Measurements from ENCODE around the gene ACP7. TPM values are rescaled to one million over a fixed set of nuclear protein-coding genes. Genes with fewer than 3 reads are reported as not detected.

The ACP7 gene
- total and polyA plus RNA-seq, 2 donors (not counting 1 experiment from before 2014, with no cell fraction given), result not detected

DNA sequence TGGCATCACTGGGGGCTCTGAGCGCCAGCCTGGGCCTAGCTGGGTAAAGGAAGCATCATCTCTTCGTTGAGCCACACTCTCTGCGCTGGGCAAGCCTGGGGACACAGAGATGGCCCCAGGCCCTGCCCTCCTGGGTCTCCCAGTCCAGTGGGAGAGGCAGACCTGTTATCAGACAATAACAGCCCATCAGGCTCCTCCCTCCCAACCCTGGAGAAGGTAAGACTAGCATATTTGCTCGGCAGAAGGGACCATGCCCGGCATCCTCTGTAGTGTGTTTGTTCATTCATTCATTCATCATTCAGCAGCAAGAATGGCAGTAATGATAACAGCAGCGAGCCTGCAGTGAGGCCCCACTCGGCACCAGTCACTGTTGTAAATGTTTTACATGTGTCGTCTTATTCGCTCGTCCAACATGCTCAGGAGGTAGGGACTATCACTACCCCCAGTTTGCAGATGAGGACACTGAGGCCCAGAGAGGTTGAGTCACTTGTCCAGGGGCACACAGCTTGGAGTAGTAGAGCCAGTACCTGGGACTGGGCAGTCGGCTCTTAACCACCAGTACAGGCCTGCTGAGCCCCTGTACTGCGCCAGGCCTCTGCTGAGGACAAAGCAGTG, 74.6 kb downstream of the ACP7 start:
- DNase-seq (ENCODE audit: low read depth in 2 of 2), result no peak
- no peak overlapping the region for H3K4me2 ChIP-seq (ENCODE audit: extremely low read depth, insufficient read depth, low read length)
- no peaks in the 10 kb centered on the region for H3K4me1 ChIP-seq (ENCODE audit: control insufficient read depth, extremely low read depth, insufficient read depth, low read length)
- no peaks in the 10 kb centered on the region for H3K27me3 ChIP-seq (ENCODE audit: control insufficient read depth, insufficient read depth, low read length)
- H4K20me1 ChIP-seq (ENCODE audit: control insufficient read depth, extremely low read depth, insufficient read depth, low read length), result no peaks in the 10 kb centered on the region
- no peak overlapping the region for H3K4me3 ChIP-seq (replicated peaks in 1 of 4; ENCODE audit: control extremely low read depth in 1 of 4, insufficient read depth in 1 of 4, low read depth in 3 of 4, low read length in 4 of 4)
- no peak overlapping the region for H3K9ac ChIP-seq (ENCODE audit: insufficient read depth, low read length)
- H3K79me2 ChIP-seq (ENCODE audit: control insufficient read depth, insufficient read depth, low read length), result peaks cover 44% of the 10 kb centered on the region
- H2AFZ ChIP-seq (ENCODE audit: low read length), result no peak overlapping the region
- no peak for TF ChIP-seq EZH2 (IDR thresholded peaks at IDR 0.05; ENCODE audit: low read length, missing control alignments)
- TF ChIP-seq, protein P1, sequence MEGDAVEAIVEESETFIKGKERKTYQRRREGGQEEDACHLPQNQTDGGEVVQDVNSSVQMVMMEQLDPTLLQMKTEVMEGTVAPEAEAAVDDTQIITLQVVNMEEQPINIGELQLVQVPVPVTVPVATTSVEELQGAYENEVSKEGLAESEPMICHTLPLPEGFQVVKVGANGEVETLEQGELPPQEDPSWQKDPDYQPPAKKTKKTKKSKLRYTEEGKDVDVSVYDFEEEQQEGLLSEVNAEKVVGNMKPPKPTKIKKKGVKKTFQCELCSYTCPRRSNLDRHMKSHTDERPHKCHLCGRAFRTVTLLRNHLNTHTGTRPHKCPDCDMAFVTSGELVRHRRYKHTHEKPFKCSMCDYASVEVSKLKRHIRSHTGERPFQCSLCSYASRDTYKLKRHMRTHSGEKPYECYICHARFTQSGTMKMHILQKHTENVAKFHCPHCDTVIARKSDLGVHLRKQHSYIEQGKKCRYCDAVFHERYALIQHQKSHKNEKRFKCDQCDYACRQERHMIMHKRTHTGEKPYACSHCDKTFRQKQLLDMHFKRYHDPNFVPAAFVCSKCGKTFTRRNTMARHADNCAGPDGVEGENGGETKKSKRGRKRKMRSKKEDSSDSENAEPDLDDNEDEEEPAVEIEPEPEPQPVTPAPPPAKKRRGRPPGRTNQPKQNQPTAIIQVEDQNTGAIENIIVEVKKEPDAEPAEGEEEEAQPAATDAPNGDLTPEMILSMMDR (conservative IDR thresholded peaks at IDR 0.05 in 1 of 2, IDR thresholded peaks at IDR 0.05 in 1 of 2; ENCODE audit: low read depth in 1 of 2, low read length in 2 of 2), result no peak
- no peaks in the 10 kb centered on the region for H3K9me3 ChIP-seq (ENCODE audit: control insufficient read depth, insufficient read depth, low read depth, low read length)
- peaks cover 2% of the 10 kb centered on the region for H3K36me3 ChIP-seq (ENCODE audit: control insufficient read depth, insufficient read depth, low read length)
- H3K27ac ChIP-seq (ENCODE audit: insufficient read depth, low read length), result no peak overlapping the region

GRCh38 chr19:39160523-39160861, 76.3 kb downstream of the ACP7 start:
- H3K27ac ChIP-seq (ENCODE audit: insufficient read depth, low read length), result peak overlapping the region; percentile 54
- H3K4me1 ChIP-seq (ENCODE audit: control insufficient read depth, extremely low read depth, insufficient read depth, low read length), result no peaks in the 10 kb centered on the region
- DNase-seq (ENCODE audit: low read depth in 2 of 2), result peak; percentile 64 to 73
- H3K27me3 ChIP-seq (ENCODE audit: control insufficient read depth, insufficient read depth, low read length), result no peaks in the 10 kb centered on the region
- H4K20me1 ChIP-seq (ENCODE audit: control insufficient read depth, extremely low read depth, insufficient read depth, low read length), result no peaks in the 10 kb centered on the region
- H3K9ac ChIP-seq (ENCODE audit: insufficient read depth, low read length), result no peak overlapping the region
- TF ChIP-seq EZH2 (IDR thresholded peaks at IDR 0.05; ENCODE audit: low read length, missing control alignments), result no peak
- TF ChIP-seq, protein P1 (conservative IDR thresholded peaks at IDR 0.05 in 1 of 2, IDR thresholded peaks at IDR 0.05 in 1 of 2; ENCODE audit: low read depth in 1 of 2, low read length in 2 of 2), result no peak
- no peaks in the 10 kb centered on the region for H3K9me3 ChIP-seq (ENCODE audit: control insufficient read depth, insufficient read depth, low read depth, low read length)
- peaks cover 42% of the 10 kb centered on the region for H3K79me2 ChIP-seq (ENCODE audit: control insufficient read depth, insufficient read depth, low read length)
- peaks cover 2% of the 10 kb centered on the region for H3K36me3 ChIP-seq (ENCODE audit: control insufficient read depth, insufficient read depth, low read length)
- H3K4me2 ChIP-seq (ENCODE audit: extremely low read depth, insufficient read depth, low read length), result peak overlapping the region; percentile 13
- no peak overlapping the region for H2AFZ ChIP-seq (ENCODE audit: low read length)
- no peak overlapping the region for H3K4me3 ChIP-seq (replicated peaks in 1 of 4; ENCODE audit: control extremely low read depth in 1 of 4, insufficient read depth in 1 of 4, low read depth in 3 of 4, low read length in 4 of 4)

Other genes starting within 250 kb of the ACP7 start
- gene HNRNPL, start 234.4 kb upstream of the ACP7 start, total RNA-seq, result 144 and 184 TPM in 2 replicates
- 189 and 275 TPM in 2 replicates for gene HNRNPL, start 234.4 kb upstream of the ACP7 start, polyA plus RNA-seq
- 2.6 and 3.5 TPM in 2 replicates for gene RINL, start 206.1 kb upstream of the ACP7 start, total RNA-seq
- gene RINL, start 206.1 kb upstream of the ACP7 start, polyA plus RNA-seq, result 0.59 and 0.86 TPM in 2 replicates
- 50.8 and 51.7 TPM in 2 replicates for gene SIRT2, start 184.8 kb upstream of the ACP7 start, total RNA-seq
- gene SIRT2, start 184.8 kb upstream of the ACP7 start, polyA plus RNA-seq, result 38.7 and 45.4 TPM in 2 replicates
- gene NFKBIB, start 184.4 kb upstream of the ACP7 start, total RNA-seq, result 8.2 and 10.9 TPM in 2 replicates
- gene NFKBIB, start 184.4 kb upstream of the ACP7 start, polyA plus RNA-seq, result 8.3 and 9.8 TPM in 2 replicates
- not detected in 2 replicates for gene CCER2, start 172.2 kb upstream of the ACP7 start, total RNA-seq
- 0.06 TPM in 1 of 2 replicates, not detected in the other for gene CCER2, start 172.2 kb upstream of the ACP7 start, polyA plus RNA-seq
- gene SARS2, start 153.6 kb upstream of the ACP7 start, total RNA-seq, result 5.6 and 10.4 TPM in 2 replicates
- 7.2 and 10.1 TPM in 2 replicates for gene SARS2, start 153.6 kb upstream of the ACP7 start, polyA plus RNA-seq
- gene MRPS12, start 153.4 kb upstream of the ACP7 start, total RNA-seq, result 21.8 and 22.3 TPM in 2 replicates
- 14.7 and 20.1 TPM in 2 replicates for gene MRPS12, start 153.4 kb upstream of the ACP7 start, polyA plus RNA-seq
- 25.8 and 26.7 TPM in 2 replicates for gene FBXO17, start 108.6 kb upstream of the ACP7 start, total RNA-seq
- 9.8 and 10.2 TPM in 2 replicates for gene FBXO17, start 108.6 kb upstream of the ACP7 start, polyA plus RNA-seq
- gene FBXO27, start 51.8 kb upstream of the ACP7 start, total RNA-seq, result 3.6 and 3.9 TPM in 2 replicates
- gene FBXO27, start 51.8 kb upstream of the ACP7 start, polyA plus RNA-seq, result 0.83 and 1.6 TPM in 2 replicates
- 2.8 and 4.6 TPM in 2 replicates for gene PAK4, start 41.4 kb downstream of the ACP7 start, total RNA-seq
- 8.4 and 17.7 TPM in 2 replicates for gene PAK4, start 41.4 kb downstream of the ACP7 start, polyA plus RNA-seq
- gene NCCRP1, start 112.6 kb downstream of the ACP7 start, total RNA-seq, result not detected in 2 replicates
- gene NCCRP1, start 112.6 kb downstream of the ACP7 start, polyA plus RNA-seq, result 0.02 TPM in 1 of 2 replicates, not detected in the other
- not detected in 2 replicates for gene SYCN, start 119.9 kb downstream of the ACP7 start, total RNA-seq
- not detected in 2 replicates for gene SYCN, start 119.9 kb downstream of the ACP7 start, polyA plus RNA-seq
- not detected in 2 replicates for gene IFNL3, start 160.6 kb downstream of the ACP7 start, total RNA-seq
- gene IFNL3, start 160.6 kb downstream of the ACP7 start, polyA plus RNA-seq, result not detected in 2 replicates
- gene IFNL4, start 164.5 kb downstream of the ACP7 start, total RNA-seq, result not detected in 2 replicates
- gene IFNL4, start 164.5 kb downstream of the ACP7 start, polyA plus RNA-seq, result not detected in 2 replicates
- not detected in 2 replicates for gene IFNL2, start 184.0 kb downstream of the ACP7 start, total RNA-seq
- gene IFNL2, start 184.0 kb downstream of the ACP7 start, polyA plus RNA-seq, result not detected in 2 replicates
- gene IFNL1, start 212.0 kb downstream of the ACP7 start, total RNA-seq, result not detected in 2 replicates
- not detected in 2 replicates for gene IFNL1, start 212.0 kb downstream of the ACP7 start, polyA plus RNA-seq
- gene LRFN1, start 236.5 kb downstream of the ACP7 start, total RNA-seq, result under 0.01 TPM in 2 replicates
- 0.06 TPM in 1 of 2 replicates, not detected in the other for gene LRFN1, start 236.5 kb downstream of the ACP7 start, polyA plus RNA-seq

Measured in fibroblast of lung (primary cell).